Suprapubic skin (tissue), 4 donors: ENCODE measurements around the gene KIRREL3. TPM values are rescaled to one million over a fixed set of nuclear protein-coding genes. Genes with fewer than 3 reads are reported as not detected.

Source experiments
- DNase-seq, 2 donors: peaks; one replicate each; pipeline ENCODE4 v3.0.0-alpha.2; 2019; ENCODE audit warnings: low spot score in 2 of 2
- H3K27ac ChIP-seq: fragments of 200-600 bp; sonication (generic); one replicate; pipeline ENCODE4 v1.5.1; 2019
- H3K27me3 ChIP-seq: fragments of 200-600 bp; sonication (generic); one replicate; pipeline ENCODE4 v1.5.1; 2019
- H3K36me3 ChIP-seq: fragments of 200-600 bp; sonication (generic); one replicate; pipeline ENCODE4 v1.5.1; 2019
- H3K4me1 ChIP-seq: fragments of 200-600 bp; sonication (generic); one replicate; pipeline ENCODE4 v1.5.1; 2019
- H3K4me3 ChIP-seq: fragments of 200-600 bp; sonication (generic); one replicate; pipeline ENCODE4 v1.5.1; 2019; ENCODE audit warnings: mild to moderate bottlenecking
- H3K9me3 ChIP-seq: fragments of 200-600 bp; sonication (generic); one replicate; pipeline ENCODE4 v1.5.1; 2019
- EP300 ChIP-seq: sonication (generic); formaldehyde crosslinking; IDR thresholded peaks from one replicate; pipeline ENCODE4 v1.6.1; 2017; ENCODE audit warnings: antibody characterized with exemption
- POLR2A ChIP-seq, 2 donors: fragments of 450-650 bp; IDR thresholded peaks; one replicate each; pipeline ENCODE4 v1.6.1; 2017; ENCODE audit warnings: antibody characterized with exemption in 2 of 2, mild to moderate bottlenecking in 2 of 2, moderate library complexity in 2 of 2
- POLR2AphosphoS5 ChIP-seq, 3 donors: sonication (generic); formaldehyde crosslinking; IDR thresholded peaks; one replicate each; pipeline ENCODE4 v1.6.1; 2017; ENCODE audit warnings: antibody characterized with exemption in 3 of 3
- WGBS: methylation state at CpG from one replicate; pipeline ENCODE4 v1.1.5; 2018; 5-methylcytosine and 5-hydroxymethylcytosine counted together
- total RNA-seq, 4 donors: library from RNA; depleted of rRNA; stranded (reverse); fragments of >200 nt; gene quantifications; one replicate each; pipeline ENCODE4 v1.1.0, GENCODE V29; 2016
- TF ChIP-seq, protein P1 (sequence below), 2 donors: fragments of 200-600 bp in 1 of 2; fragments of 450-650 bp in 1 of 2; sonication (generic) in 1 of 2; IDR thresholded peaks; one replicate each; pipeline ENCODE4 v1.5.1; 2016 to 2019; ENCODE audit warnings: antibody characterized with exemption in 2 of 2, mild to moderate bottlenecking in 1 of 2, moderate library complexity in 1 of 2

The KIRREL3 gene
- total RNA-seq, 4 donors from 2014 or later = 0.17 TPM; not detected in 3

DNA sequence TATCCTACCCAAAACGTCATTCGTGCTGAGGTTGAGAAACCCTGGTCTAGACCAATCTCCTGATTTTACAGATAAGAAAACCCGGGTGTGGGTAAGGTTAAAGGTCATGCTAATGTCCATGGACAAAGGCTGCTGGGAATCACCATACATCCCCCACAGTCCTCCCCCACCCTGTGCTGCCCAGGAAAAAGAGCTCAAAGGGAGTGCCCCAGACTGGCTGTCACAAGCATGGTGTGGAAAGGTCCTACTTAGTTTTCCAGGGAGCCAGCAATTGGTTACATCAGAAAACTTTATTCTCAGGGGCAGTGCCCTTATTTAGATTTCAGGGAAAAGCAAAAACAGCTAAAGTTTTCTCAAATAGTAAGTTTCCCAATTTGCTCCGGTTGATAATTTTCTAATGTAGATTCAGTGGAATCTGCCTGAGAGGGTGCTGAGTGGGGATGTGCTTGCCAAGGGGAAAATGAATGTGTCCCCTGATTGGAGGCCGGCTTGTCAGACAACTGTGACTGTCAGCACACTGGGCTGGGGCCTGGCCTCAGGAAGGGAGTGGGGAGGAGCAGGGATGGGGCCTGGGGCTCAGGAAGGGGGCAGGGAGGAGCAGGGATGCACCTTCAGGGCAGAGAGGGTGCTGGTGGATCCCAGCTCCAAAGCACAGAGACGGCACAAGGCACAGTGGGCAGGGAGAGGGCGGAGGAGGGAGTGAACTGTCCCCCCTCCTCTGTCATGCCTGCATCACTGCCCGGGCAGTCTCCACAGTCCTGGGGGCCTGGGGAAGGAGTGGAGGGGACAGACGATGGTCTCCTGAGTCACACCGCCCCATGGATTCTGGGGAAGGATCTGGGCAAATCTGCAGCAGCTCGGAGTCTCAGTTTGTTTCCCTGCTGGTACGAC is 263.6 kb downstream of the KIRREL3 start:
- TF ChIP-seq, protein P1, sequence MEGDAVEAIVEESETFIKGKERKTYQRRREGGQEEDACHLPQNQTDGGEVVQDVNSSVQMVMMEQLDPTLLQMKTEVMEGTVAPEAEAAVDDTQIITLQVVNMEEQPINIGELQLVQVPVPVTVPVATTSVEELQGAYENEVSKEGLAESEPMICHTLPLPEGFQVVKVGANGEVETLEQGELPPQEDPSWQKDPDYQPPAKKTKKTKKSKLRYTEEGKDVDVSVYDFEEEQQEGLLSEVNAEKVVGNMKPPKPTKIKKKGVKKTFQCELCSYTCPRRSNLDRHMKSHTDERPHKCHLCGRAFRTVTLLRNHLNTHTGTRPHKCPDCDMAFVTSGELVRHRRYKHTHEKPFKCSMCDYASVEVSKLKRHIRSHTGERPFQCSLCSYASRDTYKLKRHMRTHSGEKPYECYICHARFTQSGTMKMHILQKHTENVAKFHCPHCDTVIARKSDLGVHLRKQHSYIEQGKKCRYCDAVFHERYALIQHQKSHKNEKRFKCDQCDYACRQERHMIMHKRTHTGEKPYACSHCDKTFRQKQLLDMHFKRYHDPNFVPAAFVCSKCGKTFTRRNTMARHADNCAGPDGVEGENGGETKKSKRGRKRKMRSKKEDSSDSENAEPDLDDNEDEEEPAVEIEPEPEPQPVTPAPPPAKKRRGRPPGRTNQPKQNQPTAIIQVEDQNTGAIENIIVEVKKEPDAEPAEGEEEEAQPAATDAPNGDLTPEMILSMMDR (IDR thresholded peaks at IDR 0.05) = no peak
- TF ChIP-seq POLR2A (IDR thresholded peaks at IDR 0.05) = no peak
- TF ChIP-seq POLR2AphosphoS5 (IDR thresholded peaks at IDR 0.05) = no peak
- no peak for TF ChIP-seq EP300
- Histone ChIP-seq H3K4me3 (no peak overlapping the region), H3K36me3 (no peaks in the 10 kb centered on the region), H3K27ac (no peak overlapping the region), H3K4me1 (no peaks in the 10 kb centered on the region), H3K27me3 (no peaks in the 10 kb centered on the region), H3K9me3 (no peaks in the 10 kb centered on the region)
- DNase-seq = no peak
- 74% methylated on average over 11 of the region's 12 CpGs for WGBS

DNA sequence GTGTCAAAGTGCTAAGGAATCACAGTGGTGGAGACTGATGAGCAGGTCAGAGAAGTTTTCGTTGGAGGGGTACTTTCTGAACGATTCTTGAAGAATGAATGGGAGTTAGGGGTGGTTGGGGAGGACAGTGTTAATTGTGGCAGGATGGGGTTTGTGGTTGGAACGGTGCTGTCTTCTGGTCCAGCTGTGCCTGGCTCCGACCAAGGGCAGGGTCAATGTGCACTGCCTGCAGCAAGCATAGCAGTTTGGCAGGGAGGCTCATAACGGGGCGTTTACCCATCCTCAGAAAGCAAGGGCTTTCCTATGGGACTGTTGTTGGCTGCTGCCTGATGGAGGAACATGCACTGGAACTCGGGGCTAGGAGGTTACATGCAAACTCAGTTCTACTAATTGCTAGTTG is 265.8 kb downstream of the KIRREL3 start:
- WGBS = 75% methylated on average over 7 of the region's 7 CpGs
- no peak overlapping the region for H3K4me3 ChIP-seq
- no peaks in the 10 kb centered on the region for H3K4me1 ChIP-seq
- TF ChIP-seq POLR2AphosphoS5 (IDR thresholded peaks at IDR 0.05) (no peak), EP300 (no peak), POLR2A (IDR thresholded peaks at IDR 0.05) (no peak)
- TF ChIP-seq, protein P1 (IDR thresholded peaks at IDR 0.05) = no peak
- H3K27ac ChIP-seq = no peak overlapping the region
- no peaks in the 10 kb centered on the region for H3K9me3 ChIP-seq
- no peak for DNase-seq
- no peaks in the 10 kb centered on the region for H3K36me3 ChIP-seq
- H3K27me3 ChIP-seq = no peaks in the 10 kb centered on the region

DNA sequence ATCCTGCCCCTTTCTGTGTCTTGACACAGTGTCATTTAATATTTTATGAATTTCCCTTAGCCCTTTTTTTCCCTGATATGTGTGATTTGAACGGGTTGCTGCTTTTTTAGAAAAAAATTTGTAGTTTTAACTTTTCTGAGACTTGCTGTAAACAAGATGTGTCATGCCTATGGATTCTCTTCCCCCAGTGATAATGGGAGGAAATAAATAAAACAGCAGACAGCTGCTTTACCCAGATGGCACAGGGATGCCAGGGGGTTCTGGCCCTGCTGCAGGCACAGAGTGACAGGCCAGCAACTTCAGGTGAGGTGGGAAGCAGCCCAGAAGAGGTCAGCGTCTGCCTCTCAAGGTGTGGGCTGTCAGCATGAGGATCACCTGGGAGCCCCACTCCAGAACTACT is 266.9 kb downstream of the KIRREL3 start:
- 58% methylated on average over 2 of the region's 2 CpGs for WGBS

DNA sequence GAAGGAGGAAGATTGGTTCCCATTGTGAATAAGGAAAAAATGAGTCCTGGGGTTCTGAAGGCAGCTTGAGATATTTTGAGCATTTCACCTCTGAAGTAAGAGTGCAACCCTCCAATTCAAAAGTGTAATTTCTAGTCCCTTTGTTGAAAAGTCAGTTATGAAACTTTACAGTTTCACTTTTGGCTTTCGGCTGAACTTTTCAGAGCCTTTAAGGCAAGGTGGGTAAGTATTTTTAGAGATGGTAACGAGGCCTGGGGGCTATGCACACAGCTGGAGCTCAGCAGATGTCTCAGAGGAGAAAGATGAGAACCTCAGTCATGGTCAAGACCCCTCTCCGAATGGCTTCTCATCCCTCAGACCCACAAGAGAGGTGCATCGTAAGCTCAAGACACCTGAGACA is 267.6 kb downstream of the KIRREL3 start:
- Histone ChIP-seq H3K9me3 (no peaks in the 10 kb centered on the region), H3K27me3 (no peaks in the 10 kb centered on the region), H3K4me1 (no peaks in the 10 kb centered on the region), H3K4me3 (no peak overlapping the region), H3K27ac (no peak overlapping the region), H3K36me3 (no peaks in the 10 kb centered on the region)
- no peak for DNase-seq
- 59% methylated on average over 4 of the region's 4 CpGs for WGBS
- no peak for TF ChIP-seq EP300

More for the DNA sequence above, 266.9 kb downstream of the KIRREL3 start:
- Histone ChIP-seq H3K27me3 (no peaks in the 10 kb centered on the region), H3K4me3 (no peak overlapping the region), H3K4me1 (no peaks in the 10 kb centered on the region), H3K9me3 (no peaks in the 10 kb centered on the region), H3K36me3 (no peaks in the 10 kb centered on the region), H3K27ac (no peak overlapping the region)
- TF ChIP-seq, protein P1 (IDR thresholded peaks at IDR 0.05) = no peak
- TF ChIP-seq POLR2A (IDR thresholded peaks at IDR 0.05) (no peak), POLR2AphosphoS5 (IDR thresholded peaks at IDR 0.05) (no peak), EP300 (no peak)
- DNase-seq = no peak

DNA sequence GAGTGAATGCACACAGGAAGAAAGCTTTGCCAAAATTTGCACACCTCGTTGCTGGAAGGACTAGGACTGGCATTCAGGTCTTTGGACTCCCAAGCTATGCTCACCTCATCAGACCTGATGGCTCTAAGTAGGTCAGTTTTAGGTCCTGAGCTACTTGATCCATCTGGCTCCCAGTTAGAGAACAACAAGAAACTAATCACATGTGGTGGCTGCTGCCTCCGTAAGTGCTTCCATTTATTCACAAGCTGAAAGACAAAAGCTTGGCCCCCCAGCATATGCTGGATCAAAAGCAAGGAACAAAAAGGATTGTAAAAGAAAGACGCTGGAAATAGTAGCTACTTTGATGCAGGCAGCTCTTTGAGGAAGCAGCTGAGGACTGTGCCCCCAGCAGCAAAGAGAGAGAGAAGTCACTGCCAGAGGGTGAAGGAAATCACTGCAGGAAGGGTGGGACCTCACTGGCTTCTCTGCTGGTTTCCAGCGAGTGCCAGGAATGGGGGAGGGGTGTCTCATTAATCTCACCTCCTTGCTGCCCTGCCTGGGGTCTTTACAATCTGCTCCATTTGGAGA is 268.9 kb downstream of the KIRREL3 start:
- no peak for TF ChIP-seq POLR2A (IDR thresholded peaks at IDR 0.05)
- no peak for TF ChIP-seq EP300
- TF ChIP-seq POLR2AphosphoS5 (IDR thresholded peaks at IDR 0.05) = no peak
- TF ChIP-seq, protein P1 (IDR thresholded peaks at IDR 0.05) = no peak
- DNase-seq = no peak
- 21% methylated on average over 4 of the region's 4 CpGs for WGBS
- Histone ChIP-seq H3K27me3 (no peaks in the 10 kb centered on the region), H3K4me1 (no peaks in the 10 kb centered on the region), H3K9me3 (no peaks in the 10 kb centered on the region), H3K27ac (no peak overlapping the region), H3K36me3 (no peaks in the 10 kb centered on the region), H3K4me3 (no peak overlapping the region)
